Muscle of back (tissue), 11 donors: Measurements from ENCODE around the gene LSAMP. TPM values are rescaled to one million over a fixed set of nuclear protein-coding genes. Genes with fewer than 3 reads are reported as not detected.
A peak's percentile ranks its signal among the peaks of the same experiment; 100 is the strongest.

Experiments
- DNase-seq, 3 donors: peaks; one replicate each; pipeline versions ENCODE4 v3.0.0 to v3.0.0-alpha.2; 2013
- polyA plus RNA-seq, 10 donors: library from polyadenylated mRNA; unstranded; fragments of 120-200 nt; gene quantifications; one replicate each; pipeline ENCODE4 v1.2.1, GENCODE V29; 2013; ENCODE audit not compliant: insufficient read length in 10 of 10

Gene LSAMP
- polyA plus RNA-seq, 10 donors: 6.6 to 18.1 (median 10.3) TPM

DNA sequence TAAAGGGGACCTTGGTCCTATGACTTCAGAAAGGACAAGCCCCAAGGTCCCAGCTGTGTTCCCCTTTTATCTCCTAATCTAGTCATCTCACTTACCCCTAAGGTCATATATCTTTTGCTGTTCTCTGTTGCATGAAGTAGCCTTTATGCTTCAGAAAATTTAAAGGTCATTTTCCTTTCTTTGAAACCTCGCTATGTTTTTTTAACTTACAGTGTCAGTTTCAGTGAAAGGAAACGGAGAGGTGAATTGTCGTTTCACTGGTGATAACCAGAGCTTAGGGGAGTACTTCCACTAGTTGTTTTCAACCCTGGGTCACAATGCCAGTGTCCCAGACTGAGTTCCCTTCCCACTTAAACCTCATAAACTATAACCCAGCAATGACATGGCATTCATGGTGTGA, 464.6 kb downstream of the LSAMP start:
- no peak for DNase-seq

DNA sequence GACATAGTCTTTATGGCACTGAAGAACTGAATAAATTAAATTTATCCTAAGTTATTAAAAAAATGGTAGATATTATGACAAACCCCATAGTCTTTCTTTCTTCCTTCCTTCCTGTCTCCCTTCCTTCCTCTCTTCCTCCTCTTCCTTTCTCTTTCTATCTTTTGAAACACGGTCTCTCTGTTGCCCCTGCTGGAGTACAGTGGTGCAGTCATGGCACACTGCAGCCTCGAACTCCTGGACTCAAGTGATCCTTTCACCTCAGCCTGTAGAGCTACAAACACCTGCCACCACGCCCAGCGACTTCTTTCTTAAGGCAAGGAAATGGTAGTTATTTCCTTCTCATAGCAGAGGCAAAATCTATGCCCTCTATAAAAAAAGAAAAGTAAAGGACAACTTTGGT, 467.4 kb downstream of the LSAMP start:
- DNase-seq: no peak

DNA sequence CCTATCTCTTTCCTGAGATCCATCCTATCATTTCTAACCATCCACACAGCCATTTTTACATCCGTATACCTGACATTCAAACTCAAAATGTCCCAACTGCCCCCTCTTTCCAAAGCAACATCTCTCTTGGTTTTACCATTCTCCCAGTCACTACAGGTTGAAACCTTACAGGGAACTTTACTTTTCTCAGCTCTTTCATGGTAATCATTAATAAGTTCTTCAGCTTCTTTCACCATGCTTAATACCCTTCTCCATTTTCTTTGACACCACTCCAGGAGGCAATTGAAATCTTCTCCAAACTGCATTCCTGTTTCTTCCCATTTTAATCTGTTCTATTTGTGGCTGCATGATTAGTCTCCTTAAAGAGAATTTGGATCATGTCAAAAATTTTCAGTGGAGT, 469.5 kb downstream of the LSAMP start:
- DNase-seq: no peak

DNA sequence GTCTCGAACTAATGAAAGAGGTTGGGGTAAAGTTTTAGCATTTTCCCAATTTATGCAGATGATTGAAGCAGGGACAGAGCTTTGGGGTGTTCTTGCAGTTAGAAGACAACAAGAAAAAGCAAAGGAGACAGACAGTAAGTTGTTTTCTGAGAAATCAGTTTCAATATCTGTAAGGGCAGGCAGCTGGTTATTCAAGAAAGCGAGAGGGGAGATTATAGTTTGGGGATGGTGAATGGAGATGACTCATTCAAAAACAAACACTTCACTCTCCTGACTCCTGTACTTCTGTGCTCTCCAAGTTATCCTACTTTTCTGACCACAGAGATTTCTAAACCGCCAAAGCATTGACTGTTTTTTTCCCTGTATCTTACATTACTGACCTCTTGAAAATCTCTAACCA, 469.9 kb downstream of the LSAMP start:
- DNase-seq: peak in 1 of 3 donors; percentile 45

DNA sequence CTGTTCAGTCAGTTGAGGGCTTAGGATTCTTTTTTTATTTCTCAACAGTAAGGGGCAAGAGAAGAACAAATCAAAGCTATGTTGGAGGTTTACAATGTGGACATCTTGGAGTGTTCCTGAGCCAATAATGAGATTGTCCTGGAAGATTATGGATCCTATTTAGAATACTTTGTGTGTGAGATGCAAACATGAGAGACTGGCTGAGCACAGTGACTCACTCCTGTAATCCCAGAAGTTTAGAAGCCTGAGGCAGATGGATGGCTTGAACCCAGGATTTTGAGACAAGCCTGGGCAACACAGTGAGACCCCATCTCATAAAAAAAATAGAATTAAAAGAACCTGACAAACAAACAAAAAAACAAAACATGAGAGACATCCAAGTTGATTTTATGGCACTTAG, 470.3 kb downstream of the LSAMP start:
- no peak for DNase-seq

DNA sequence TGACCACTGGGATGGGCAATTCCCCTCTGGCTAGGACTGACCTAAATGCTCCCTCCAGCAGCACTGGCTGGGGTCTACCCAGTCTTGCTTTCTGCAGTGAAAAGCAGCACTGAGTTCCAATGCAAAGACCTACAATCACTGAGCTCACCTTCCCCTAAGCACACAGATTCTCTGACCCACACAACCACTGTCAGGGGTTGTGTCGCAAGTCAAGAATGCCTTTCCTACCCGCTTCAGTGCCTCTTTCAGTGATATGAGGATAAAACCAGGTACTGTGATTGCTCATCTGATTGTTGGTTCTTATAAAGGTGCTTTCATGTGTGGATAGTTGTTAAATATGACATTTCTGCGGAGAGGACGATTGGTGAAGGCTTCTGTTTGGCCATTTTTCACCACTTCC, 476.4 kb downstream of the LSAMP start:
- no peak for DNase-seq

DNA sequence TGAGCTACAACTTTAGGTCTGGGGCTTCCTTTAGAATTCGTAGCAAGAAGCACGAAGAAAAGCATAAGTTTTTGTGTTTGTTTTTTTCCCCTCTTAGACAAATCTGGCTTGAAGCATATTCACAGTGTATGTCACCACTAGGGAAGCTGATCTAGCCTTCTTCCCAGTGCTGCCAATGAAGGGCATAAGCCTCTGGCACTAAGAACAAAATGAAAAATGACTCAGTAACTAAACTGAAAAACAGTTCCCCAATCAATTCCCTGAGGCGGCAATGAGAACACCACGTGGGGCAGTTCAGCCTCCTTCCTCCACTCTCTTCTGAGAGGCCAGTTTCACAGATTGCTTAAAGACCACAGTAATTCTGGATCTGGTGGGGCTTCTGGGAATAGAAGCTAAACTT, 483.9 kb downstream of the LSAMP start:
- DNase-seq: peak in 2 of 3 donors; percentile 4 to 19

DNA sequence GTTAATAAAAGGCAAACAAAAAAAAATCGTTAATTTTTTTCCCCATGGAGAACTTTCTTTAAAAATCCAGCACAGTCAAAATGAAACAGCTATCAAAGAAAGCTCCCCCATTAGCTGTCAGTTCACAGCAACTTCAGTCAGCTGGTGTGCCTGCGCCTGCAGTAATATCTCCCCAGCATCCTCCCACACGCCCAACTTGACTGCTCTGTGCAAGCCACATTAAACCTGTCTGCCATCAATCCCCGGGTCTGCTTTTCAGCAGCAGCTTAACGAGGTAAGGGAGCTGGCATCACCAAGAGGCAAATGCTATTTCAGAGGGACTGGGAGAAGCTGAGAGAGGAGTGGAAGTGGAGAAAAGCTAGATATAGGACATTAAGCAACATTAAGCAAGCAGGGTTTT, 484.5 kb downstream of the LSAMP start:
- peak in 1 of 3 donors; percentile 34 for DNase-seq

DNA sequence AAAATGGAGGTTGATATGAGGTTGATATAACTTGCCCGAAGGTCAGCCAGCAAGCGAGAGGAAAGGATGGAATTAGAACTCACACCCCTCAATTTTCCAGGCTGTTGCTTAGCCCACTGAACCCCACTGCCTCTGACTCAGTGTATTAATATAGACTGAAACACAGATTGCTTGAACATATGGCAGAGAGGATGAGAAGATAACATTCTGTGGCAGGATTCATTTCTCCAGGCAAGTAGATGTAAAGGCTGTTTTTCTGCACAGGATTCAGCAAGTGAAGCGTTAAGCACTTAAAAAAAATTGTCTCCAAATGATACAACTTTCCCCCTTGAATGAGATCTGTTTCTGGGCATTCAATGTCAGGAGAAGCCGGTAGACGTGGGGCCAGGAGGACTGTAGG, 486.8 kb downstream of the LSAMP start:
- no peak for DNase-seq

DNA sequence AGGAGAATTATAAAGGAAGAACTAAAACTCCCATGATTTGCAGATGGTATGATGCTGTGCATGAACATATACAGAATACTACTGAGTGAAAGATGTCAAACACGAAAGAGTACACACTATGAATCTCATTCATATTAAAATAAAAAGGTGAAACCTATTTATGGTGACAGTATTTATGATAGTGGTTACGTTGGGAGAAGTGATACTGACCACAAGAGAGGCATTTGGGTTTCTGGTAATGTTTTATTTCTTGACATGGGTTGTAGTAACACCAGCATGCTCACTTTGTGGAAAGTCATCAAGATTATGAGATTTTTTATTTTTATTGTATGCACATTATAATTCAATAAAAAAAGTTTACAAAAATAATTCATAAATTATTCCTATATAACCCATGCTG, 498.0 kb downstream of the LSAMP start:
- DNase-seq: no peak

DNA sequence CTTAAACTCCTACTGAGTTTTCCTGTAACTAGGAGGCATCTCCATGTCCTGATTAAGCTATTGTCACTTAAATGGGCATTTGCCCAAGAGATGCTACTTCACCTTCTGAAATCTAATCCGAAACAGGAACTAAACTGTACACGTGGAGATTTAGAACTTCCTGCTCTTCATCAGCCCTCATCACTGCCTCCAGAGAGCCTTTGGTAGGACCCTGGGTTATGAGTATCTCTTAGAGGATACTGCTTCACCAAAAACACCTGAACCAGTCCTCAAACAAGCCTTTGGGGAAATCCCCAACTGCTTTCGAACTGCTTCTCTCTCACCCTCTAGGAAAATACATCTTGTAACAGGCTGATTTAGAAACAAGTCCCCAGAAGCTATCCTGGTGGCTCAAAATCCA, 501.7 kb downstream of the LSAMP start:
- no peak for DNase-seq

DNA sequence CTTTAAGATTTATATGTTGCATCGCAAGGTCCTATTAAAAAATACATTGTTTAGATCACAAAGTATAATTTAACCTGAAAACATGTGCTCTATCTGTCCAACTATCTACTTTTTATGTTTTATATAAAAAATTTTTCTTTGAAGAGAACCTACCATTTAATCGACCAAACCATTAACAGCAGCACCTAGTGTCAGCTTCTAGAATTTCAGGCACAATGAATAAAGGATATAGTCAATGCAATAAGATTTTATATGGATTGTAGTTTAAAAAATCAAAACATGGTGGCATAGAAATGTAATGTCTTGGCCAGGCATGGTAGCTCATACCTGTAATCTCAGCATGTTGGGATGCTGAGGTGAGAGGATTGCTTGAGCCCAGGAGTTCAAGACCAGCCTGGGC, 508.2 kb downstream of the LSAMP start:
- no peak for DNase-seq

DNA sequence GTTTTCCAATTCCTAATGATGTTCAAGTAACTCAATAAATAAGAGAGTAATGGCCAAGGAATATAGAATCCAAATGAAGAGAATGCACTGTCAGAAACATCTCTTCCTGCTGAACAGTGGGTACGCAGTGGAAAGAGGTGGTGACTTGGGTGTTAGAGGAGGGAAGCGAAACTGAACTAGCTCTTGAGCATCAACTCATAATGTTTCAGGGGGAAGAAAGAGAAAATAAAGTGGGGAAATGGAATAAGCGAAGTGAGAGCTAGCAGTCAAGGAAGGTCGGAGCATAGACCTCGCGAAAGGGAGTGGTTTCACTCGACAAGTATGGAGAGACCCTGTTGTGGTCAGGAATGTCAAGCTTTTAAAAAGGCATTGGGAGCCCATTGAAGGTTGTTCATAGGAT, 512.5 kb downstream of the LSAMP start:
- no peak for DNase-seq

DNA sequence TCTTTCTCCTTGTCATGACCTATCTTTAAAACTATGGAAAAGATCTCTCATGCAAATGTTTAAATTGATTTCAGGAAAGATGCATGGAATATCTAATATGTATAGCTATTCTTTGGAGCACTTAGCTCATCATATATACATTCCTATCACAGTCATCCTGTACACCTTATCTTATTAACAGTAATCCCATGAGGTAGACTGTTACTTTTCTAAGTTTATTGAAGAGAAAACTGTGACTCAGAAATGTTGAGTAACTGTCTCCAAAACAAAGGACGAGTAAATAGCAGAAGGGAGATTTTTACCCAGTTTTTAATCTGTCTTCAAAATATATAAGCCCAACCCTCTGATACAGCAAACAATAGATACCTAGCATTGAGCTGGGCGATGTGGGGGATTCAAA, 513.7 kb downstream of the LSAMP start:
- DNase-seq: no peak

DNA sequence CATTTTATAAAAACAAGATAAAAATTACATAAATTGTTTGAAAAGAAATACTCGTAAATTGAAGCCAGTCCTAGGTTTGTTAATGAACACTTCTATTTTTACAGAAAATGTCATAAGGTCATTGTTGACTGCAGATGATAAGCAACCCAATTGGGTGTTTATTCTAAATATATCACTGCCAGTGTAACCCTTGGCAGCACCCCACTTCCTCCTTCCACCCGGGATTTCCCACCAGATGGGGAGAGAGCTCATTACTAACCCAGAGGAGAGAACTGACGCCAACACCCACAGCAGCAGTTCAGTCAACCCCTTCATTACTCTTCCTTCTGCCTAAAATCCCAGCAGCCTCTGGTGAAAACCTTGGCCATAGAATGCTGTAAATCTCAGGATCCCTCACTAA, 514.4 kb downstream of the LSAMP start:
- no peak for DNase-seq

DNA sequence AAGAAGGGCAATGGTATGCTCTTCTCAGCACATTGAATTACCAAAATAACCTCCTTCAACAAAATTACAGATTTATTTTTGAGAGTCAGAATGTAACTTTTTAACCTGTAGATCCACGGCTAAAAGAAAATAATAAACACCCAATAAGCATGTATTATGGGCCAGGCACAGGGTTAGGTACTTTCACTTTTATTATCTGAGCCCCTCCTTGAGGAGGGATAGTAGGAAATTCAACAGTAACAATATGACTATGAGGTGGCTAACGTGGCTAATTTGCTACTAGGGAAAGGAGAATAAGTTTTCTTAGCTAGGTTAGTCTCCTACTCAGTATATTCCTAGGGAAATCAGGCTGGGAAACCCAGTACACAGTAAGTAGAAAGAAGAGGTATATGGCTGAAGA, 515.1 kb downstream of the LSAMP start:
- DNase-seq: no peak

DNA sequence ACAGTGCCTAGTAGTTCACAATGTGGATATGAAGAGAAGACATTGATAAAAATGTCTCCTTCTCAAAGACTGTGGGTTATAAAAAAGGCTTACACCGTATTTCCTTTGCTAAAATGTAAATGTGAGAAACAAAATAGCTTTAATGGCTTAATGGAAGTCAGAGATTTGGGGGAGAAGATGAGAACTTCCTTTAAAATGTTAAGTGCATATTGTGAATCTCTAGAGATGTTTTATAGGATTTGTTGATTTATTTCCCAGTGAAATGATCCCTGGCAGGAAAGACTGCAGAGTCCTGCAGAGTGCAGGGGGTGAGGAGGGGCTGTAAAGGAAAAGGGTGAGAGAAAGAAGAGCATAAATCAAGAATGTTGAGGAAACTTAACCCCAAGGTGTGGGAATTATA, 516.9 kb downstream of the LSAMP start:
- no peak for DNase-seq

DNA sequence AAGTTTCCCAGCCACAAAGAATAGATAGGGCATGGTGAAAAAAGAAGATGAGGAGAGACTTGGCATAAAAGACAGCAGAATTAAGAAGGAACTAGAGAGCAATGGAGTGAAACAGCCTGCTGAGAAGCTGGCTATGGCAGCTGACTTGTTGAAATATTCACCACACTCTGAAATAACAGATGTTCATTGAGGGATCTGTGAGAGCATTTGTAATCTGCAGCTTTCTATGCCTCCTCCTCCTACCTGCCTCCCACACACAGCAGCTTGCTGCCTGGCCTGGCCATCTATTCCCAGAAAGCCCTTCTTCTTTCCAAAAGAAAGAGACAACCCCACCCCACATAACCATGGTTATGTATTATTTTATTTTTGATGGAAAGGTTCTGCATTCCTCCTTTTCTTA, 518.1 kb downstream of the LSAMP start:
- no peak for DNase-seq

DNA sequence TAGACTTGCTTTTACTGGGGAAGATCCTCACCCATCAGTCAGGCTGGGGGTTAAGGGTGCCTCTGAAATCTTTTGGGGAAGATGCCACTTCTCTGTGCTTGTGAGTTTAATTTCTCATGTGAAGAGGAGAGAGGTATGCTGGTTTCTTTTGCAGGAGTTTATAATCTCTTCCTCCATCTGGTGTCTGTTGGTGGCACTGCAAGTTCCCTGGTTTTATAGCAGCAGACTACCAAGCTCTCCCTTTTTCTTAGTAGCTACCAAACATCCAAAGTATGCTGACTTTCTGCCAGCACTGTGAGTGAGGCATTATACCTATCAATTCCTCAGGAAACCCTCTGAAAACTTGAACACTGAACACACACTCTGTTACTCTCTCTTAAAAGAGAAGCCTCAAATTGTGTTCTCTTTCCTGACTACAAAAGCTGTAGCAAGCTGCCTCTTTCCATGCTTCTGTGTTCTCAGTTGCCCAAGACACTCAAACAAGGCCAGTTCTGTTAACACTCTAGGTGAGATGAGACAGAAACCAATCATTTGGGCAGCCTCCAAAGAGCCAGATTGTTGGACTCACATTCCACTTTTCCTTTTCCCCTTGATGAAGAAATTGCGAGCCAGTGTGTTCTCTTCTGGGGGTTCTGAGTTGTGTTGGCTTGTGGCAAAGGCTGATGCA, 522.5 kb downstream of the LSAMP start:
- no peak for DNase-seq

DNA sequence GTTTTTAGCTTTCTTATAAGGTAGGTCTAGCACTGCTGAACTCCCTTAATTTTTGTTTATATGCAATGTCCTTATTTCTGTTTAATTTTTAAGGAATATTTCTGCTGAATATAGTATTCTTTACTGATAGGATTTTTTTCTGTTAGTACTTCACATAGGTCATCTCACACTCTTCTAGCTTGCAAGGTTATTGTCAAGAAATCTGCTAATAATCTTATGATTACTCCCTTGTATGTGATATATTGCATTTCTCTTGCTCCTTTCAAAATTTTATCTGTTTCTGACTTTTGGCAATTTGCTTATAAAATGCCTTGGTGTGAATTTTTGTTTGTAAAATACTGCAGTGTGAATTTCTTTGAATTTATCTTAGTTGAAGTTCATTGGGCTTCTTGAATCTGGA, 523.6 kb downstream of the LSAMP start:
- no peak for DNase-seq

DNA sequence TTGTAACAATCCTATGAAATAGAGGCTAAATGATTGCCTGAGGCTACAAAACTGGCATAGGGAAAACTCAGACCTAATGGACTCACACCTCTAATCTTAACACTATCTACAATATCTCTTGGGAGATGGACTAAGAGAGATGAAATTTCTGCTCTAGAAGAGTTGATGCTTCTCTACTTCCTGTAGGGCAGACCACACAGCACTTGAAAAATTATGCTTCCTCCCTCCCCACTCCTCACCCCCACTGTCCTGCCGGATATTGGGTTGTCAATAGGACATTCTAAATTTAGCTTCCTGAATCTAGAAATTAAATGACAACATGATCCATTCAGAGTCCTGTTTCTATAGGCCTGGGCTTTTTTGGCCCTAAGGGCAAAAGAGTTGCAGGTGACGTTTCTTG, 526.4 kb downstream of the LSAMP start:
- no peak for DNase-seq

DNA sequence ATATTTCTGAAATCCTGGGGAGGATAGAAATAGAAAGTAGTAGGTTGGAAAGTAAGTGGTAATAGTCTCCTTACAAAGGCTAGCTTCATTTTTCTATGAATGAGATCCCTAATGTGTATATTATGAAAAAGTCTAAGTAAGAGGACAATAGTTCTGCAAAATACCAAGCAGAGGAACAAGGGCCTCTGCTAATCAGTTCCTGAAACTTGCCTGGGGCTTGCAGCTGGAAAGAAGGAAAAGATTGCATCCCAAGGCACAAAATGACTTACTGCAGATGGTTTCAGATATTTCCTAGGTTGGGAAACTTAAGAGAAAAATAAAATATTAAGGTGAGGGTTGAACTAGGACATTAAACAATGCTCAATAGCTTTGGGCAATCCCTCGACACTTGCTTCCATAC, 528.4 kb downstream of the LSAMP start:
- no peak for DNase-seq

DNA sequence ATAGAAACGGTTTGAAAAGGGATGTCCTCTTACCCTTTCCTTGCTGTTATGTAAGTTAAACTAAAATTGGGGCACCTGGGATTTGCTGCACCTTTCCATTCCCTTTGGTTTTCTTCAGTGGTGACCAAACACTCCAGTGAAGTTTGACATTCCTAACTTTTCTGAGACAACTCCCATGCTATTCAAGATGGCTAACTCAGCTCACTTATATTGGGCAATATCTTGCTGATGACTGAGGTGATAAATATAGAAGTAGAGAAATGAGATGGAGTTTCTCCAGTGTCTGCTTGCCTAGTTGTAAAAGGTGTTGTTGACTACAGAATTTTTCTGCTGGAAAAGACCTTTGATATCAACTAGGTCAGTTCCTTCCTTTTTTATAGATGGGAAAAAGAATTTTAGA, 530.2 kb downstream of the LSAMP start:
- no peak for DNase-seq

DNA sequence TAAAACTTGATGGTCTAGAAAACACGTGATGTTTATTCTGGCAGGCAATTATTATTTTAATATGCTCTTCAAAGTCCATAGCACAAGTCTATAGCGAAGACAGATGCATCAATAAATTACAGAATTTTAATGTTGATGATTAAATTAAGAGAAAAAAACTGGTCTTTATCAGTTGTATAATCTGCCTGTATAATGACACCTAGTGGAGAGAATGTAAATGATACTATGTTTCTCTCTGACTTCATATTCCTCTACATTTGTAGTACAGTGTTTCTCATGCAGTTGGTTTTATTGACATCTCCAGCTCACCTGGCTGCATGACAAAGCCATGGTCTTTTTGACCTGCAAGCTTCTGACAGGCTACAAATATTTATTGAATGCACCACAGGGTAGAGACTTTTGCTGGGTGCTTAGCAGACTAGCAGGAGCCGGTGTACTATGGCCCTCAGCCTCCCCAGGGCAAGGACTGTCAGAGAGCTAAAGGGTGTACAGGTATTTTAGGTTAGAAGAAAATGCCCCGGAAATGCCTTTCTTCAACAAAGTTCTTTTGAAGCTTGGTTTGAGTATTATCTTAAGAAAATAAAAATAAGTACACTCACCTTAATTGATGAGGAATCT, 532.1 kb downstream of the LSAMP start:
- DNase-seq: no peak
